ENCODE data around the gene UBAC2. TPM values are rescaled to one million over a fixed set of nuclear protein-coding genes. Genes with fewer than 3 reads are reported as not detected.

Gene UBAC2, protein sequence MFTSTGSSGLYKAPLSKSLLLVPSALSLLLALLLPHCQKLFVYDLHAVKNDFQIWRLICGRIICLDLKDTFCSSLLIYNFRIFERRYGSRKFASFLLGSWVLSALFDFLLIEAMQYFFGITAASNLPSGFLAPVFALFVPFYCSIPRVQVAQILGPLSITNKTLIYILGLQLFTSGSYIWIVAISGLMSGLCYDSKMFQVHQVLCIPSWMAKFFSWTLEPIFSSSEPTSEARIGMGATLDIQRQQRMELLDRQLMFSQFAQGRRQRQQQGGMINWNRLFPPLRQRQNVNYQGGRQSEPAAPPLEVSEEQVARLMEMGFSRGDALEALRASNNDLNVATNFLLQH
- total RNA-seq (2021) (45.8 and 46.2 TPM in 2 replicates), Bru-seq, nascent RNA (percentile 83 among the genes with signal in this experiment), BruChase-seq, experiment 1, labeled RNA remaining after a 2-hour chase (percentile 75 among the genes with signal in this experiment), BruChase-seq, experiment 2, labeled RNA remaining after a 6-hour chase (percentile 74 among the genes with signal in this experiment)
- long read RNA-seq, transcript UBAC2-203 (9 exons, 1,375 nt): major isoform, 85 of 109 reads
- long read RNA-seq, partial matches to known transcripts: 2 of 109 reads
- long read RNA-seq, other reads (novel, unspliced or antisense): 22 of 109 reads

- H3K27me3 ChIP-seq (replicated peaks; ENCODE audit: insufficient read depth, low read depth, low read length, poor library complexity): no peaks in the 10 kb centered on the region
- H3K27ac ChIP-seq (ENCODE audit: low read depth, low read length, poor library complexity, severe bottlenecking): peak within 1 kb of the TSS; percentile 97
- DNase-seq (ENCODE audit: low spot score): peak; percentile 96
- no peak for TF ChIP-seq EZH2 (IDR thresholded peaks at IDR 0.05; ENCODE audit: borderline replicate concordance, low read depth, low read length, poor library complexity, severe bottlenecking)
- TF ChIP-seq, protein P1, sequence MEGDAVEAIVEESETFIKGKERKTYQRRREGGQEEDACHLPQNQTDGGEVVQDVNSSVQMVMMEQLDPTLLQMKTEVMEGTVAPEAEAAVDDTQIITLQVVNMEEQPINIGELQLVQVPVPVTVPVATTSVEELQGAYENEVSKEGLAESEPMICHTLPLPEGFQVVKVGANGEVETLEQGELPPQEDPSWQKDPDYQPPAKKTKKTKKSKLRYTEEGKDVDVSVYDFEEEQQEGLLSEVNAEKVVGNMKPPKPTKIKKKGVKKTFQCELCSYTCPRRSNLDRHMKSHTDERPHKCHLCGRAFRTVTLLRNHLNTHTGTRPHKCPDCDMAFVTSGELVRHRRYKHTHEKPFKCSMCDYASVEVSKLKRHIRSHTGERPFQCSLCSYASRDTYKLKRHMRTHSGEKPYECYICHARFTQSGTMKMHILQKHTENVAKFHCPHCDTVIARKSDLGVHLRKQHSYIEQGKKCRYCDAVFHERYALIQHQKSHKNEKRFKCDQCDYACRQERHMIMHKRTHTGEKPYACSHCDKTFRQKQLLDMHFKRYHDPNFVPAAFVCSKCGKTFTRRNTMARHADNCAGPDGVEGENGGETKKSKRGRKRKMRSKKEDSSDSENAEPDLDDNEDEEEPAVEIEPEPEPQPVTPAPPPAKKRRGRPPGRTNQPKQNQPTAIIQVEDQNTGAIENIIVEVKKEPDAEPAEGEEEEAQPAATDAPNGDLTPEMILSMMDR (conservative IDR thresholded peaks at IDR 0.05; ENCODE audit: low read depth, low read length): no peak
- no peaks in the 10 kb centered on the region for H3K36me3 ChIP-seq (ENCODE audit: insufficient read depth, low read length, poor library complexity, severe bottlenecking)
- intact Hi-C loops (cut with micrococcal nuclease; ENCODE audit: unreplicated experiment): no loop called here
- ChIA-PET POLR2A (ENCODE audit: low non-redundant PET) (interaction anchor here (0.6 kb wide), 1 partner anchor 14 kb away, joined by 3 read pairs; no protein-coding TSS in a partner anchor), CTCF (no interaction called here)
- no peaks in the 10 kb centered on the region for H3K4me1 ChIP-seq (ENCODE audit: insufficient read depth, low read length, poor library complexity, severe bottlenecking)
- H3K4me3 ChIP-seq (ENCODE audit: low read depth, low read length, poor library complexity, severe bottlenecking): peak within 1 kb of the TSS; percentile 100
- no TSS peak for BruUV-seq (replicated peaks)
- H3K9me3 ChIP-seq (ENCODE audit: low read depth, low read length, poor library complexity, severe bottlenecking): no peaks in the 10 kb centered on the region
Observed at GRCh38 chr13:99200432-99201167, at the start of gene UBAC2. TSS of gene UBAC2 (plus strand) at chr13:99200854. CDS start at chr13:99200909, 55 bp downstream.

DNA sequence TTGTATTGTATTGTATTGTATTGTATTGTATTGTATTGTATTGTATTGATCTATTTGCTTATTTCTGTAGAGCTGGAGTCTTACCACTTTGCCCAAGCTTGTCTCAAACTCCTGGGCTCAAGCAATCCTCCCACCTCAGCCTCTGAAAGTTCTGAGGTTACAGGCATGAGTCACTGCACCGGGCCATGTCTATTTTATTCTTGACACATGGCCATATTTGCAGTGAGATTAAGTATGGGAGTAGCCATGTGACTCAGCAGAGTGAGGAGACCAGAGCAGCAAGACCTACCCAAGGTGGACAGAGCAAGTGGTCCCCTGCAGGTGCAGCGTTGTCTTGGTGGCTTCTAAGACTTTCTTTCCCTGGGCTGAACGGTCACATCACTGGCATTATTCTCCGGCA, 49.1 kb upstream of the UBAC2 start:
- Histone ChIP-seq H3K4me3 (ENCODE audit: low read depth, low read length, poor library complexity, severe bottlenecking) (no peak overlapping the region), H3K27ac (ENCODE audit: low read depth, low read length, poor library complexity, severe bottlenecking) (no peak overlapping the region), H3K9me3 (ENCODE audit: low read depth, low read length, poor library complexity, severe bottlenecking) (no peaks in the 10 kb centered on the region), H3K27me3 (replicated peaks; ENCODE audit: insufficient read depth, low read depth, low read length, poor library complexity) (no peaks in the 10 kb centered on the region), H3K36me3 (ENCODE audit: insufficient read depth, low read length, poor library complexity, severe bottlenecking) (no peaks in the 10 kb centered on the region), H3K4me1 (ENCODE audit: insufficient read depth, low read length, poor library complexity, severe bottlenecking) (no peaks in the 10 kb centered on the region)
- no peak for DNase-seq (ENCODE audit: low spot score)
- intact Hi-C loops (cut with micrococcal nuclease; ENCODE audit: unreplicated experiment): no loop called here
- no TSS peak for BruUV-seq (replicated peaks)
- ChIA-PET CTCF (no interaction called here), POLR2A (ENCODE audit: low non-redundant PET) (no interaction called here)
- TF ChIP-seq, protein P1 (conservative IDR thresholded peaks at IDR 0.05; ENCODE audit: low read depth, low read length): no peak
- TF ChIP-seq EZH2 (IDR thresholded peaks at IDR 0.05; ENCODE audit: borderline replicate concordance, low read depth, low read length, poor library complexity, severe bottlenecking): no peak

DNA sequence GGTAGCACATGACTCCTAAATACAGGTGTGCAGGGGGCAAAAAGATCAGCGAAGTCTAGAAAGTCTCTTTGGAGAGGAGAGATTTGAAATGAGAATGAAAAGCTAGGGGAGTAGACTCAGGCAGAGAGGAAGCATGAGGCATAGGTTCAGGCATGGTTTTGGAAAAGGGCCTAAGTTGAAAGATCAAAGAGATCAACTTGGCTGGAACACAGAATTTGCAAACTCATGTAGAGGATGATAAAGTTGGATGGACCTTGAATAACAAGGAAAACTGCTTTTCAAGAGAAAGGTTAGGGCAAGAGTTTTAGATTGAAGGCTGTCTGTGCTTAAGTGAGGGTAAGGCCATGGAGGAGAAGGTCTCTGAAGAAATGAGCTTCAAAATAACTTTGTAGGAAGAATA, 47.4 kb upstream of the UBAC2 start:
- CTCF ChIA-PET: no interaction called here
- no TSS peak for BruUV-seq (replicated peaks)
- Histone ChIP-seq H3K27ac (ENCODE audit: low read depth, low read length, poor library complexity, severe bottlenecking) (no peak overlapping the region), H3K36me3 (ENCODE audit: insufficient read depth, low read length, poor library complexity, severe bottlenecking) (no peaks in the 10 kb centered on the region), H3K4me1 (ENCODE audit: insufficient read depth, low read length, poor library complexity, severe bottlenecking) (no peaks in the 10 kb centered on the region), H3K27me3 (replicated peaks; ENCODE audit: insufficient read depth, low read depth, low read length, poor library complexity) (no peaks in the 10 kb centered on the region), H3K4me3 (ENCODE audit: low read depth, low read length, poor library complexity, severe bottlenecking) (no peak overlapping the region), H3K9me3 (ENCODE audit: low read depth, low read length, poor library complexity, severe bottlenecking) (no peaks in the 10 kb centered on the region)
- POLR2A ChIA-PET (ENCODE audit: low non-redundant PET): no interaction called here
- DNase-seq (ENCODE audit: low spot score): no peak
- TF ChIP-seq, protein P1 (conservative IDR thresholded peaks at IDR 0.05; ENCODE audit: low read depth, low read length): no peak
- no peak for TF ChIP-seq EZH2 (IDR thresholded peaks at IDR 0.05; ENCODE audit: borderline replicate concordance, low read depth, low read length, poor library complexity, severe bottlenecking)
- intact Hi-C loops (cut with micrococcal nuclease; ENCODE audit: unreplicated experiment): no loop called here
